Fibroblast of the conjunctiva (primary cell): ENCODE measurements around the gene TRPM6.
"Not testable (repeated sequence)": the region's sequence is repeated elsewhere in the genome, so short reads cannot be mapped to it uniquely, and the experiment has no call there.

Source experiments
- DNase-seq: peaks from one replicate; pipeline ENCODE4 v3.0.0-alpha.2; 2010; ENCODE audit warnings: low read depth

TRPM6 gene

GRCh38 chr9:74856989-74857388, 30.7 kb downstream of the TRPM6 start:
- DNase-seq, result no peak

- DNase-seq, result no peak
These were observed 32.6 kb downstream of the TRPM6 start for GRCh38 chr9:74855072-74855471.

- DNase-seq, result not testable (repeated sequence)
These were observed 34.7 kb downstream of the TRPM6 start for GRCh38 chr9:74853024-74853423.

- DNase-seq, result no peak
These were observed 39.6 kb downstream of the TRPM6 start for GRCh38 chr9:74848153-74848525.

GRCh38 chr9:74847478-74848152, 40.1 kb downstream of the TRPM6 start:
- no peak for DNase-seq

- no peak for DNase-seq
These were observed 41.0 kb downstream of the TRPM6 start for GRCh38 chr9:74846766-74847165.

- DNase-seq, result no peak
These were observed 49.4 kb downstream of the TRPM6 start for GRCh38 chr9:74838351-74838750.

GRCh38 chr9:74824654-74825053, 63.1 kb downstream of the TRPM6 start:
- DNase-seq, result peak; percentile 75

GRCh38 chr9:74821636-74822035, 66.1 kb downstream of the TRPM6 start:
- DNase-seq, result no peak

GRCh38 chr9:74817816-74818215, 69.9 kb downstream of the TRPM6 start:
- DNase-seq, result no peak

- DNase-seq, result no peak
These were observed 70.4 kb downstream of the TRPM6 start for GRCh38 chr9:74817281-74817810.

GRCh38 chr9:74810200-74810599, 77.5 kb downstream of the TRPM6 start:
- DNase-seq, result no peak

GRCh38 chr9:74804018-74804385, 83.7 kb downstream of the TRPM6 start:
- DNase-seq, result no peak

GRCh38 chr9:74803376-74804017, 84.2 kb downstream of the TRPM6 start:
- DNase-seq, result no peak

GRCh38 chr9:74800226-74800625, 87.5 kb downstream of the TRPM6 start:
- no peak for DNase-seq

- no peak for DNase-seq
These were observed 91.9 kb downstream of the TRPM6 start for GRCh38 chr9:74795803-74796202.

GRCh38 chr9:74795081-74795480, 92.6 kb downstream of the TRPM6 start:
- DNase-seq, result no peak

- no peak for DNase-seq
These were observed 103.2 kb downstream of the TRPM6 start for GRCh38 chr9:74784506-74784905.

- no peak for DNase-seq
These were observed 104.3 kb downstream of the TRPM6 start for GRCh38 chr9:74783408-74783807.

- DNase-seq, result peak; percentile 46
These were observed 110.4 kb downstream of the TRPM6 start for GRCh38 chr9:74777136-74777879.

- no peak for DNase-seq
These were observed 112.3 kb downstream of the TRPM6 start for GRCh38 chr9:74775396-74775795.

- peak; percentile 63 for DNase-seq
These were observed 113.7 kb downstream of the TRPM6 start for GRCh38 chr9:74773886-74774479.

- DNase-seq, result no peak
These were observed 115.6 kb downstream of the TRPM6 start for GRCh38 chr9:74772121-74772520.
